NCI-H1694 (cell line): ENCODE results near the gene GOLGA5.
A peak's percentile ranks its signal among the peaks of the same experiment; 100 is the strongest.

Experiments
- DNase-seq: peaks from one replicate; lab custom pipeline; 2025; lab: John Stamatoyannopoulos, UW

GOLGA5 gene

GRCh38 chr14:92880351-92880750, 86.2 kb downstream of the GOLGA5 start:
- DNase-seq = no peak

GRCh38 chr14:92880851-92881250, 86.7 kb downstream of the GOLGA5 start:
- peak; percentile 11 for DNase-seq

- DNase-seq = no peak
Measured at GRCh38 chr14:92883066-92883465, 89.0 kb downstream of the GOLGA5 start.

GRCh38 chr14:92884410-92884809, 90.3 kb downstream of the GOLGA5 start:
- DNase-seq = no peak

GRCh38 chr14:92885279-92886061, 91.4 kb downstream of the GOLGA5 start:
- DNase-seq = no peak

GRCh38 chr14:92886337-92886736, 92.2 kb downstream of the GOLGA5 start:
- no peak for DNase-seq

- no peak for DNase-seq
Measured at GRCh38 chr14:92887157-92887556, 93.1 kb downstream of the GOLGA5 start.

- DNase-seq = no peak
Measured at GRCh38 chr14:92888896-92889295, 94.8 kb downstream of the GOLGA5 start.
